Ascending aorta (tissue), 2 donors: ENCODE data around the gene AKT1S1. TPM values are rescaled to one million over a fixed set of nuclear protein-coding genes. Genes with fewer than 3 reads are reported as not detected.

Source experiments
- DNase-seq, 2 donors: peaks; one replicate each; pipeline ENCODE4 v3.0.0-alpha.2; 2019; ENCODE audit warnings: low spot score in 2 of 2
- H3K27ac ChIP-seq, 2 donors: fragments of 200-600 bp; sonication (generic); one replicate each; pipeline ENCODE4 v1.5.1; 2016 to 2017; ENCODE audit warnings: mild to moderate bottlenecking in 1 of 2
- H3K27me3 ChIP-seq: fragments of 200-600 bp; sonication (generic); one replicate; pipeline ENCODE4 v1.5.1; 2017
- H3K36me3 ChIP-seq, 2 donors: fragments of 200-600 bp; sonication (generic); one replicate each; pipeline ENCODE4 v1.5.1; 2016
- H3K4me1 ChIP-seq, 2 donors: fragments of 200-600 bp; sonication (generic); one replicate each; pipeline ENCODE4 v1.5.1; 2016 to 2017; ENCODE audit warnings: mild to moderate bottlenecking in 1 of 2
- H3K4me3 ChIP-seq, 2 donors: fragments of 200-600 bp; sonication (generic); one replicate each; pipeline ENCODE4 v1.5.1; 2016 to 2017; ENCODE audit warnings: mild to moderate bottlenecking in 1 of 2
- H3K9me3 ChIP-seq, 2 donors: fragments of 200-600 bp; sonication (generic); one replicate each; pipeline ENCODE4 v1.5.1; 2016
- intact Hi-C: fragments of 100-400 bp; cut with DNase I; formaldehyde crosslinking; loops from one replicate; pipeline ENCODE4 v1.15.1; 2023
- total RNA-seq: library from RNA; depleted of rRNA; stranded (reverse); fragments of >200 nt; gene quantifications from one replicate; pipeline ENCODE4 v1.1.0, GENCODE V29; 2016
- TF ChIP-seq, protein P1 (sequence below), 3 experiments: fragments of 200-600 bp in 2 of 3; fragments of 450-650 bp in 1 of 3; sonication (generic) in 2 of 3; IDR thresholded peaks; one replicate each; pipeline ENCODE4 v1.5.1; 2016 to 2019; ENCODE audit warnings: antibody characterized with exemption in 3 of 3, mild to moderate bottlenecking in 1 of 3, moderate library complexity in 1 of 3

The AKT1S1 gene
- total RNA-seq, 1 donor from 2014 or later, result 12.8 TPM

DNA sequence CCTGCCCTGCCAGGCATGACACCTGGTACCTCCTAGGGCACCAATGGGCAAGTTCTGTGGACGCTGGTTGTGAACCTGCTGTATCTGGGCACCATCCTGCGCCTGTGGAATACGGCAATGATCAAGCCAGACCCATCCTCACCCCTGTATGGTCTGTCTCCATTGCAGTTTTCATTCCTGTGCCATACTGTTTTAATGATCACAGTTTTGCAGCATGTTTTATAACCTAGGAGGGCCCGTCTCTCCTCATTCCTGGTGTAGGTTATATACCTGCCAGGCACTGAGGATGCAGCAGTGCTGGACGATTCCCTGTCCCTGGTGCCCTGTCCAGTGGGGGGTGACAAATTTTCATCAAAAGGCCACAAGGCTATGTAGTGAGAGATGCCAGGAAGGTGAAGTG lies 5.9 kb upstream of the AKT1S1 start:
- intact Hi-C loops, result no loop called here
- TF ChIP-seq, protein P1, sequence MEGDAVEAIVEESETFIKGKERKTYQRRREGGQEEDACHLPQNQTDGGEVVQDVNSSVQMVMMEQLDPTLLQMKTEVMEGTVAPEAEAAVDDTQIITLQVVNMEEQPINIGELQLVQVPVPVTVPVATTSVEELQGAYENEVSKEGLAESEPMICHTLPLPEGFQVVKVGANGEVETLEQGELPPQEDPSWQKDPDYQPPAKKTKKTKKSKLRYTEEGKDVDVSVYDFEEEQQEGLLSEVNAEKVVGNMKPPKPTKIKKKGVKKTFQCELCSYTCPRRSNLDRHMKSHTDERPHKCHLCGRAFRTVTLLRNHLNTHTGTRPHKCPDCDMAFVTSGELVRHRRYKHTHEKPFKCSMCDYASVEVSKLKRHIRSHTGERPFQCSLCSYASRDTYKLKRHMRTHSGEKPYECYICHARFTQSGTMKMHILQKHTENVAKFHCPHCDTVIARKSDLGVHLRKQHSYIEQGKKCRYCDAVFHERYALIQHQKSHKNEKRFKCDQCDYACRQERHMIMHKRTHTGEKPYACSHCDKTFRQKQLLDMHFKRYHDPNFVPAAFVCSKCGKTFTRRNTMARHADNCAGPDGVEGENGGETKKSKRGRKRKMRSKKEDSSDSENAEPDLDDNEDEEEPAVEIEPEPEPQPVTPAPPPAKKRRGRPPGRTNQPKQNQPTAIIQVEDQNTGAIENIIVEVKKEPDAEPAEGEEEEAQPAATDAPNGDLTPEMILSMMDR (IDR thresholded peaks at IDR 0.05), result no peak
- no peak overlapping the region for H3K27ac ChIP-seq
- peaks cover 7 to 11% of the 10 kb centered on the region in 2 donors for H3K4me1 ChIP-seq
- peaks cover 79 to 82% of the 10 kb centered on the region in 2 donors for H3K36me3 ChIP-seq
- H3K9me3 ChIP-seq, result no peaks in the 10 kb centered on the region
- DNase-seq, result no peak
- no peaks in the 10 kb centered on the region for H3K27me3 ChIP-seq
- H3K4me3 ChIP-seq, result no peak overlapping the region

DNA sequence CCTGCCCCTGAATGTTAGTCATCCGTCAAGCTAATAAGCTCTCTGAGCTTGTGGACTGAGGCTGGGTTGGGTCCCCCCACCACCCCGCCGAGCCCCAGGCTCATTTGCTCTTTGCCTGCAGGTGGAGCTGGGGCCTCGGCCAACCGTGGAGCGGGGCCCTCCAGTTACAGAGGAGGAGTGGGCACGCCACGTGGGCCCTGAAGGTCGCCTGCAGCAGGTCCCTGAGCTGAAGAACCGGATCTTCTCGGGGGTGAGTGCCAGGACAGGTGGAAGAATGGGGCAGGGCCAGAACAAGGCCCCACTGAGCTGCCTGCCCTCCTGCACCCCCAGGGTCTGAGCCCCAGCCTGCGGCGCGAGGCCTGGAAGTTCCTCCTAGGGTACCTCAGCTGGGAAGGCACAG lies 5.5 kb upstream of the AKT1S1 start:
- TF ChIP-seq, protein P1 (IDR thresholded peaks at IDR 0.05), result no peak
- intact Hi-C loops, result no loop called here
- no peak overlapping the region for H3K4me3 ChIP-seq
- no peaks in the 10 kb centered on the region for H3K9me3 ChIP-seq
- no peaks in the 10 kb centered on the region for H3K27me3 ChIP-seq
- no peak for DNase-seq
- H3K27ac ChIP-seq, result no peak overlapping the region
- H3K36me3 ChIP-seq, result peaks cover 75 to 79% of the 10 kb centered on the region in 2 donors
- H3K4me1 ChIP-seq, result peaks cover 7 to 13% of the 10 kb centered on the region in 2 donors

GRCh38 chr19:49881672-49882394 lies 4.7 kb upstream of the AKT1S1 start:
- Histone ChIP-seq H3K27me3 (no peaks in the 10 kb centered on the region), H3K9me3 (no peaks in the 10 kb centered on the region), H3K4me3 (no peak overlapping the region), H3K4me1 (peaks cover 7 to 13% of the 10 kb centered on the region in 2 donors), H3K36me3 (peaks cover 70 to 71% of the 10 kb centered on the region in 2 donors), H3K27ac (no peak overlapping the region)
- DNase-seq, result no peak
- TF ChIP-seq, protein P1 (IDR thresholded peaks at IDR 0.05), result no peak
- intact Hi-C loops, result no loop called here

DNA sequence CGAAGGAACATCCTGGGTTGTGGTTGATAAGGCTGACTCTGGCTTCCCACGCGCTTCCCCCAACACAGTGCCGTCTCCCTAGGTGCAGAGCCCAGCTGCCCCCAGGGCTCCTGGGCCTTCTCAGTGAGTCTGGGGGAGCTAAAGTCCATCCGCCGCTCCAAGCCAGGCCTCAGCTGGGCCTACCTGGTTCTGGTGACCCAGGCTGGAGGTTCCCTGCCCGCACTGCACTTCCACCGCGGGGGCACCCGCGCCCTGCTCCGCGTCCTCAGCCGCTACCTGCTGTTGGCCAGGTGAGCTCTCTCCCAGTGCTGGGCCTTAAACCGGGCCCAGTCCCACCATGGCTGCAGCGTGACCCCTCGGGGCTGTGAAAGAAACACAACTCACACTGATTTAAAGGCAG lies 4.0 kb upstream of the AKT1S1 start:
- intact Hi-C loops, result no loop called here

GRCh38 chr19:49880162-49880869 lies 3.2 kb upstream of the AKT1S1 start:
- intact Hi-C loops, result no loop called here
- no peak overlapping the region for H3K4me3 ChIP-seq
- H3K27ac ChIP-seq, result no peak overlapping the region
- H3K36me3 ChIP-seq, result peaks cover 62 to 63% of the 10 kb centered on the region in 2 donors
- H3K27me3 ChIP-seq, result no peaks in the 10 kb centered on the region
- no peak for DNase-seq
- H3K9me3 ChIP-seq, result no peaks in the 10 kb centered on the region
- peaks cover 11 to 17% of the 10 kb centered on the region in 2 donors for H3K4me1 ChIP-seq
- TF ChIP-seq, protein P1 (IDR thresholded peaks at IDR 0.05), result no peak

More for the DNA sequence above, 4.0 kb upstream of the AKT1S1 start:
- Histone ChIP-seq H3K36me3 (peaks cover 67 to 68% of the 10 kb centered on the region in 2 donors), H3K4me1 (peaks cover 7 to 13% of the 10 kb centered on the region in 2 donors), H3K27ac (no peak overlapping the region), H3K4me3 (no peak overlapping the region), H3K27me3 (no peaks in the 10 kb centered on the region), H3K9me3 (no peaks in the 10 kb centered on the region)
- DNase-seq, result no peak
- TF ChIP-seq, protein P1 (IDR thresholded peaks at IDR 0.05), result no peak
